ENCODE data around the gene BTNL9.

DNA sequence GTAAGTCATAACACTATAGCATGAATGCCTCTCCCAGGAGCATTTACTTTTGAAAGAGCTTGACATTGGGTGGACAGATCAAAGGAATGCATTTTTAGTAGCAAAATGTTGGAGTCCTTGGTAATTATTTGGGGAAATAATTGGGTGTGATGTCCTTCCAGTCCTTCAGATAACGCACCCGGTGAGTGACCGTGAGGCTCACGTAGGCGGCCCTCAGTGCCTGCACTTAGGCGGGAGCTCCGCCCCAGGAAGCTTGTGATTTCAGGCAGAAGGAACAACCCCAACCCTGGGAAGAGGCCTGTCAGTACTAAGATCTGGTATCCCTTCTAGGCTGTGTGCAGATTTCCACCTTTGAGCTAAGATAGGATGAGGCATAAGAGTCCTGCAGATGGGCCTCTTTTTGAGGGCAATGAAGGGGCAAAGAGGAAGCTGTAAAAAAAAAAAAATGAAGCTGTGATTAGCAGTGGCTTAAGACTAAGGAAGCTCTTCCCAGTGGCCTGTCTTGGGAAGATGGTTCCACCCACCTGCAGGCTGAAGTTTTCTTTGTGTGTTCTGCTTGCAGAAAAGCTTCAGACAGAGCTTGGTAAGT lies 14.9 kb downstream of the BTNL9 start:
- TF ChIP-seq, protein P1, sequence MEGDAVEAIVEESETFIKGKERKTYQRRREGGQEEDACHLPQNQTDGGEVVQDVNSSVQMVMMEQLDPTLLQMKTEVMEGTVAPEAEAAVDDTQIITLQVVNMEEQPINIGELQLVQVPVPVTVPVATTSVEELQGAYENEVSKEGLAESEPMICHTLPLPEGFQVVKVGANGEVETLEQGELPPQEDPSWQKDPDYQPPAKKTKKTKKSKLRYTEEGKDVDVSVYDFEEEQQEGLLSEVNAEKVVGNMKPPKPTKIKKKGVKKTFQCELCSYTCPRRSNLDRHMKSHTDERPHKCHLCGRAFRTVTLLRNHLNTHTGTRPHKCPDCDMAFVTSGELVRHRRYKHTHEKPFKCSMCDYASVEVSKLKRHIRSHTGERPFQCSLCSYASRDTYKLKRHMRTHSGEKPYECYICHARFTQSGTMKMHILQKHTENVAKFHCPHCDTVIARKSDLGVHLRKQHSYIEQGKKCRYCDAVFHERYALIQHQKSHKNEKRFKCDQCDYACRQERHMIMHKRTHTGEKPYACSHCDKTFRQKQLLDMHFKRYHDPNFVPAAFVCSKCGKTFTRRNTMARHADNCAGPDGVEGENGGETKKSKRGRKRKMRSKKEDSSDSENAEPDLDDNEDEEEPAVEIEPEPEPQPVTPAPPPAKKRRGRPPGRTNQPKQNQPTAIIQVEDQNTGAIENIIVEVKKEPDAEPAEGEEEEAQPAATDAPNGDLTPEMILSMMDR (conservative IDR thresholded peaks at IDR 0.05 in 1 of 2, IDR thresholded peaks at IDR 0.05 in 1 of 2; ENCODE audit: extremely low read depth in 1 of 2, insufficient read depth in 1 of 2, low read depth in 1 of 2, low read length in 2 of 2) = no peak
- TF ChIP-seq EZH2 (IDR thresholded peaks at IDR 0.05; ENCODE audit: borderline replicate concordance, low read length) = no peak
